HCT116 (cell line): ENCODE measurements around the gene SLC35F1. TPM values are rescaled to one million over a fixed set of nuclear protein-coding genes. Genes with fewer than 3 reads are reported as not detected.

Experiments
- ATAC-seq: fragments of 200-7000 bp; cut with Tn5 transposase; 2 replicates; pipeline ENCODE4 v1.9.1; 2020; ENCODE audit warnings: mild to moderate bottlenecking, moderate library complexity
- BruUV-seq: library from RNA; stranded (reverse); fragments of 400-500 nt; replicated peaks from 2 replicates; lab custom pipeline; 2021; lab: Mats Ljungman, UMichigan
- CTCF ChIA-PET: fragments of 300-600 bp; sonication (Branson Sonifier 250); formaldehyde crosslinking; loops from one replicate; lab custom pipeline; 2021; ENCODE audit warnings: antibody characterized with exemption; lab: Charles Lee
- POLR2A ChIA-PET: fragments of 300-600, 350-600 bp; sonication (Branson Sonifier 250); formaldehyde crosslinking; loops from one replicate; lab custom pipeline; 2021; ENCODE audit warnings: antibody characterized with exemption; lab: Charles Lee
- RAD21 ChIA-PET, 2 experiments: fragments of 300-600 bp; sonication (Branson Sonifier 250); formaldehyde crosslinking; loops; one replicate each; lab custom pipeline; 2023; ENCODE audit warnings: low total read pairs in 2 of 2; ENCODE audit not compliant: uncharacterized antibody in 2 of 2, unreplicated experiment in 2 of 2, low non-redundant PET in 1 of 2; lab: Charles Lee
- DNase-seq: peaks from one replicate; pipeline ENCODE4 v3.0.0-alpha.2; 2010; ENCODE audit warnings: low read depth, low spot score
- H2AFZ ChIP-seq: fragments of 200-600 bp; shearing (Covaris generic), sonication (generic); 2 replicates; pipeline ENCODE4 v1.6.1; 2017; ENCODE audit warnings: low read depth, mixed run types, mixed read lengths, antibody characterized with exemption, low read length; ENCODE audit not compliant: poor library complexity, severe bottlenecking
- H3K27ac ChIP-seq: 2 replicates; pipeline ENCODE4 v1.5.1; 2012; ENCODE audit warnings: low read depth, low read length
- H3K27me3 ChIP-seq: fragments of 200-600 bp; sonication (generic); 2 replicates; pipeline ENCODE4 v1.6.1; 2016; ENCODE audit warnings: mixed run types, low read length, mixed read lengths; ENCODE audit not compliant: insufficient read depth
- H3K36me3 ChIP-seq, 2 experiments: fragments of 200-500 bp in 1 of 2; fragments of 200-600 bp in 1 of 2; sonication (Bioruptor generic) in 1 of 2; sonication (generic) in 1 of 2; 2 replicates each; pipeline versions ENCODE4 v1.5.1 to v1.6.1; 2014 to 2016; ENCODE audit warnings: low read length in 2 of 2, inconsistent platforms in 1 of 2, mixed read lengths in 1 of 2, mixed run types in 1 of 2; ENCODE audit not compliant: insufficient read depth in 2 of 2, control insufficient read depth in 1 of 2
- H3K4me1 ChIP-seq, 2 experiments: fragments of 200-600 bp in 1 of 2; sonication (generic) in 1 of 2; 2 replicates each; pipeline versions ENCODE4 v1.5.1 to v1.6.1; 2012 to 2017; ENCODE audit warnings: low read length in 2 of 2, inconsistent platforms in 1 of 2, mild to moderate bottlenecking in 1 of 2, mixed read lengths in 1 of 2, mixed run types in 1 of 2, moderate library complexity in 1 of 2; ENCODE audit not compliant: insufficient read depth in 2 of 2, control insufficient read depth in 1 of 2
- H3K4me2 ChIP-seq: fragments of 200-600 bp; sonication (generic); 2 replicates; pipeline ENCODE4 v1.6.1; 2017; ENCODE audit warnings: mixed run types, low read length, mixed read lengths
- H3K4me3 ChIP-seq, 2 experiments: fragments of 200-600 bp in 1 of 2; sonication (generic) in 1 of 2; replicated peaks in 1 of 2; 2 replicates each; pipeline ENCODE4 v1.5.1; 2011 to 2016; ENCODE audit warnings: low read length in 2 of 2, control low read depth in 1 of 2, low read depth in 1 of 2, mild to moderate bottlenecking in 1 of 2, mixed read lengths in 1 of 2, mixed run types in 1 of 2
- H3K79me2 ChIP-seq: fragments of 200-600 bp; sonication (generic); 2 replicates; pipeline ENCODE4 v1.6.1; 2017; ENCODE audit warnings: mild to moderate bottlenecking, mixed run types, low read length, moderate library complexity, mixed read lengths; ENCODE audit not compliant: insufficient read depth
- H3K9ac ChIP-seq: fragments of 200-600 bp; sonication (generic); 2 replicates; pipeline ENCODE4 v1.6.1; 2016; ENCODE audit warnings: low read length, mixed read lengths
- H3K9me2 ChIP-seq: fragments of 200-600 bp; sonication (generic), shearing (Covaris generic); 2 replicates; pipeline ENCODE4 v1.6.1; 2017; ENCODE audit warnings: mixed run types, mild to moderate bottlenecking, moderate library complexity; ENCODE audit not compliant: insufficient read depth
- H3K9me3 ChIP-seq, 2 experiments: fragments of 200-500 bp in 1 of 2; fragments of 200-600 bp in 1 of 2; sonication (Bioruptor generic) in 1 of 2; sonication (generic) in 1 of 2; 2 replicates each; pipeline ENCODE4 v1.6.1; 2014 to 2017; ENCODE audit warnings: low read length in 2 of 2, mixed read lengths in 2 of 2, inconsistent platforms in 1 of 2, low read depth in 1 of 2, mild to moderate bottlenecking in 1 of 2, mixed run types in 1 of 2, moderate library complexity in 1 of 2; ENCODE audit not compliant: control insufficient read depth in 1 of 2, insufficient read depth in 1 of 2
- H4K20me1 ChIP-seq: fragments of 200-600 bp; sonication (generic), shearing (Covaris generic); 2 replicates; pipeline ENCODE4 v1.6.1; 2017; ENCODE audit warnings: mixed run types, mild to moderate bottlenecking, moderate library complexity; ENCODE audit not compliant: insufficient read depth
- CBX3 ChIP-seq: IDR thresholded peaks from 2 replicates; pipeline ENCODE4 v1.6.1; 2012; ENCODE audit warnings: low read depth
- EGR1 ChIP-seq: IDR thresholded peaks from 2 replicates; pipeline ENCODE4 v1.6.1; 2012; ENCODE audit warnings: low read depth
- ELF1 ChIP-seq: IDR thresholded peaks from 2 replicates; pipeline ENCODE4 v1.6.1; 2012; ENCODE audit warnings: low read depth, borderline replicate concordance
- EZH2 ChIP-seq: fragments of 200-600 bp; sonication (generic); IDR thresholded peaks from 2 replicates; pipeline ENCODE4 v1.6.1; 2017; ENCODE audit warnings: antibody characterized with exemption, mixed run types
- EZH2phosphoT487 ChIP-seq: fragments of 200-600 bp; IDR thresholded peaks from 2 replicates; pipeline ENCODE4 v1.6.1; 2018; ENCODE audit warnings: antibody characterized with exemption, borderline replicate concordance
- FOSL1 ChIP-seq: IDR thresholded peaks from 2 replicates; pipeline ENCODE4 v1.6.1; 2012; ENCODE audit warnings: low read depth
- POLR2A ChIP-seq: IDR thresholded peaks from 2 replicates; pipeline ENCODE4 v1.7.0; 2011; ENCODE audit warnings: borderline replicate concordance; ENCODE audit not compliant: insufficient read depth, insufficient read length; ENCODE audit errors: extremely low read depth
- POLR2AphosphoS5 ChIP-seq: IDR thresholded peaks from 2 replicates; pipeline ENCODE4 v1.6.1; 2011; ENCODE audit warnings: mild to moderate bottlenecking, low read depth, low read length, moderate library complexity
- RAD21 ChIP-seq: IDR thresholded peaks from 2 replicates; pipeline ENCODE4 v1.6.1; 2012; ENCODE audit warnings: low read depth, mild to moderate bottlenecking
- SIN3A ChIP-seq: IDR thresholded peaks from 2 replicates; pipeline ENCODE4 v1.6.1; 2012; ENCODE audit warnings: low read depth
- SP1 ChIP-seq: IDR thresholded peaks from 2 replicates; pipeline ENCODE4 v1.6.1; 2012; ENCODE audit warnings: low read depth
- SRF ChIP-seq: IDR thresholded peaks from 2 replicates; pipeline ENCODE4 v1.6.1; 2012; ENCODE audit warnings: low read depth
- TCF7L2 ChIP-seq: IDR thresholded peaks from 2 replicates; pipeline ENCODE4 v1.7.0; 2011; ENCODE audit warnings: borderline replicate concordance, inconsistent platforms; ENCODE audit not compliant: insufficient read depth, insufficient read length; ENCODE audit errors: extremely low read depth
- ZFX ChIP-seq: fragments of 450-650 bp; IDR thresholded peaks from 2 replicates; pipeline ENCODE4 v1.6.1; 2017
- ZNF274 ChIP-seq: fragments of 200-500 bp; sonication (Bioruptor generic); IDR thresholded peaks from 2 replicates; pipeline ENCODE4 v1.6.1; 2014; ENCODE audit warnings: mild to moderate bottlenecking, low read depth, low read length, inconsistent platforms
- intact Hi-C: fragments of 100-400 bp; cut with micrococcal nuclease; formaldehyde crosslinking; loops from 2 replicates; pipeline ENCODE4 v1.10.0; 2022
- total RNA-seq: library from RNA; stranded (reverse); gene quantifications from one replicate; pipeline ENCODE4 v1.2.1, GENCODE V29; 2021; ENCODE audit not compliant: unreplicated experiment
- TF ChIP-seq, protein P1 (sequence below): IDR thresholded peaks from 2 replicates; pipeline ENCODE4 v1.6.1; 2012
- TF ChIP-seq, protein P2 (sequence below): IDR thresholded peaks from 2 replicates; pipeline ENCODE4 v1.6.1; 2012; ENCODE audit warnings: low read depth
- TF ChIP-seq, protein P3 (sequence below): IDR thresholded peaks from 2 replicates; pipeline ENCODE4 v1.6.1; 2011; ENCODE audit warnings: mild to moderate bottlenecking, low read length, moderate library complexity; ENCODE audit not compliant: insufficient replicate concordance; ENCODE audit errors: extremely low read depth

The SLC35F1 gene
- total RNA-seq, 1 experiment from 2014 or later = 0.07 TPM

DNA sequence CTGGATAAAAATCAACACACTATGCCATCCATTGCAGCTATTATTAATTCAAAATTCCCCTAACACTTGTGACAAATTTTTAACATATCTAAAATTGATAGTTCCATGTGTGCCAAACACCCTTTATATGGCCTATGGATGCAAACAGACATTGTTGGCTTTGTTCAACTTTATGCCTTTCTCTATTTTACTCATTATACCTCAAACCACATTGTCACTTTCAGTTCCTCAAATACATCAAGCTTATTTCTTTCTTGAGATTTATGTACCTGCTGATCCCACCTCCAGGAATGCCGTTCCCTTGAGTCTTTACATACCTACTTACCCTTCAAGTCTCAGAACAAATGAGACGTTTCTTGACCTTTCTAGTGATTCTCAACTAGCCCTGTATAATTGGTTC lies 447.6 kb downstream of the SLC35F1 start:
- no peak overlapping the region for H2AFZ ChIP-seq
- H3K36me3 ChIP-seq = no peaks in the 10 kb centered on the region
- no peak for TF ChIP-seq CBX3
- TF ChIP-seq, protein P1, sequence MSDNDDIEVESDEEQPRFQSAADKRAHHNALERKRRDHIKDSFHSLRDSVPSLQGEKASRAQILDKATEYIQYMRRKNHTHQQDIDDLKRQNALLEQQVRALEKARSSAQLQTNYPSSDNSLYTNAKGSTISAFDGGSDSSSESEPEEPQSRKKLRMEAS = no peak
- TF ChIP-seq, protein P2, sequence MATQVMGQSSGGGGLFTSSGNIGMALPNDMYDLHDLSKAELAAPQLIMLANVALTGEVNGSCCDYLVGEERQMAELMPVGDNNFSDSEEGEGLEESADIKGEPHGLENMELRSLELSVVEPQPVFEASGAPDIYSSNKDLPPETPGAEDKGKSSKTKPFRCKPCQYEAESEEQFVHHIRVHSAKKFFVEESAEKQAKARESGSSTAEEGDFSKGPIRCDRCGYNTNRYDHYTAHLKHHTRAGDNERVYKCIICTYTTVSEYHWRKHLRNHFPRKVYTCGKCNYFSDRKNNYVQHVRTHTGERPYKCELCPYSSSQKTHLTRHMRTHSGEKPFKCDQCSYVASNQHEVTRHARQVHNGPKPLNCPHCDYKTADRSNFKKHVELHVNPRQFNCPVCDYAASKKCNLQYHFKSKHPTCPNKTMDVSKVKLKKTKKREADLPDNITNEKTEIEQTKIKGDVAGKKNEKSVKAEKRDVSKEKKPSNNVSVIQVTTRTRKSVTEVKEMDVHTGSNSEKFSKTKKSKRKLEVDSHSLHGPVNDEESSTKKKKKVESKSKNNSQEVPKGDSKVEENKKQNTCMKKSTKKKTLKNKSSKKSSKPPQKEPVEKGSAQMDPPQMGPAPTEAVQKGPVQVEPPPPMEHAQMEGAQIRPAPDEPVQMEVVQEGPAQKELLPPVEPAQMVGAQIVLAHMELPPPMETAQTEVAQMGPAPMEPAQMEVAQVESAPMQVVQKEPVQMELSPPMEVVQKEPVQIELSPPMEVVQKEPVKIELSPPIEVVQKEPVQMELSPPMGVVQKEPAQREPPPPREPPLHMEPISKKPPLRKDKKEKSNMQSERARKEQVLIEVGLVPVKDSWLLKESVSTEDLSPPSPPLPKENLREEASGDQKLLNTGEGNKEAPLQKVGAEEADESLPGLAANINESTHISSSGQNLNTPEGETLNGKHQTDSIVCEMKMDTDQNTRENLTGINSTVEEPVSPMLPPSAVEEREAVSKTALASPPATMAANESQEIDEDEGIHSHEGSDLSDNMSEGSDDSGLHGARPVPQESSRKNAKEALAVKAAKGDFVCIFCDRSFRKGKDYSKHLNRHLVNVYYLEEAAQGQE = no peak
- TF ChIP-seq ELF1 = no peak
- no peak for TF ChIP-seq TCF7L2
- no peak for TF ChIP-seq FOSL1
- no peak for TF ChIP-seq ZFX
- no peak for TF ChIP-seq EZH2phosphoT487
- no peak for TF ChIP-seq EGR1
- no peak for TF ChIP-seq SIN3A
- TF ChIP-seq SRF = no peak
- TF ChIP-seq SP1 = no peak
- no peak for TF ChIP-seq RAD21
- TF ChIP-seq POLR2A = no peak
- no peak for TF ChIP-seq EZH2
- TF ChIP-seq, protein P3, sequence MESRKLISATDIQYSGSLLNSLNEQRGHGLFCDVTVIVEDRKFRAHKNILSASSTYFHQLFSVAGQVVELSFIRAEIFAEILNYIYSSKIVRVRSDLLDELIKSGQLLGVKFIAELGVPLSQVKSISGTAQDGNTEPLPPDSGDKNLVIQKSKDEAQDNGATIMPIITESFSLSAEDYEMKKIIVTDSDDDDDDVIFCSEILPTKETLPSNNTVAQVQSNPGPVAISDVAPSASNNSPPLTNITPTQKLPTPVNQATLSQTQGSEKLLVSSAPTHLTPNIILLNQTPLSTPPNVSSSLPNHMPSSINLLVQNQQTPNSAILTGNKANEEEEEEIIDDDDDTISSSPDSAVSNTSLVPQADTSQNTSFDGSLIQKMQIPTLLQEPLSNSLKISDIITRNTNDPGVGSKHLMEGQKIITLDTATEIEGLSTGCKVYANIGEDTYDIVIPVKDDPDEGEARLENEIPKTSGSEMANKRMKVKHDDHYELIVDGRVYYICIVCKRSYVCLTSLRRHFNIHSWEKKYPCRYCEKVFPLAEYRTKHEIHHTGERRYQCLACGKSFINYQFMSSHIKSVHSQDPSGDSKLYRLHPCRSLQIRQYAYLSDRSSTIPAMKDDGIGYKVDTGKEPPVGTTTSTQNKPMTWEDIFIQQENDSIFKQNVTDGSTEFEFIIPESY = no peak
- no peak for TF ChIP-seq POLR2AphosphoS5
- TF ChIP-seq ZNF274 = no peak
- H4K20me1 ChIP-seq = no peaks in the 10 kb centered on the region
- no peak overlapping the region for H3K9ac ChIP-seq
- no peak overlapping the region for H3K4me3 ChIP-seq
- no peaks in the 10 kb centered on the region for H3K4me1 ChIP-seq
- BruUV-seq = no TSS peak
- H3K9me3 ChIP-seq = no peaks in the 10 kb centered on the region
- RAD21 ChIA-PET = no interaction called here
- intact Hi-C loops = no loop called here
- POLR2A ChIA-PET = no interaction called here
- ATAC-seq (no peak), DNase-seq (no peak)
- H3K79me2 ChIP-seq = no peaks in the 10 kb centered on the region
- no peaks in the 10 kb centered on the region for H3K9me2 ChIP-seq
- no peaks in the 10 kb centered on the region for H3K27me3 ChIP-seq
- no peak overlapping the region for H3K4me2 ChIP-seq
- H3K27ac ChIP-seq = no peak overlapping the region
- CTCF ChIA-PET = interaction anchor here (0.9 kb wide), 1 partner anchor 57 kb away, joined by 3 read pairs; no protein-coding TSS in a partner anchor
